ENCODE results near the gene IL18R1.

DNA sequence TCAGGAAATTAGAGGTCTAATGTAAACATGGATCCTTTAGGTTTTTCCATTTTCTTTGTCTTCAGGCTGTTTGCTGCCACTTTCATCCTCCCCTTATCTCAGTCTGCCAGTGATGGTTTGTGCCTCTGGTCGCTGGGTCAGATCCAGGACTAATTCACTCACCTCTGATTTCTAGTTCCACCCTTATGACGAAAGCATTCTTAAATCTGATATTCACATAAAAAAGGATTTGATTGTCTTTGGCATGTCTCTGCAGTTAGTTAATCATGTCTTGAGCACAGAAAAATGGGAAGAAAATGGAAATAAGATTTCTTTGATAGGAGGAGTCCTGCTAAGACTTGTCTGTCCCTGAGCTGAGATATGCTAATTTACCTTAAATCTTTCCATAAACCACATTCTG lies 39.7 kb upstream of the IL18R1 start:
- TF ChIP-seq POLR2AphosphoS5 (IDR thresholded peaks at IDR 0.05; ENCODE audit: insufficient read depth in 1 of 2, low read depth in 1 of 2) (no peak), CTCF (IDR thresholded peaks at IDR 0.05) (no peak)
